Mesendoderm (in vitro differentiated cells): ENCODE results near the gene TEAD4.

Experiments
- DNase-seq: peaks from one replicate; pipeline ENCODE4 v3.0.0; 2013
- H2AK5ac ChIP-seq: 2 replicates; pipeline ENCODE4 v1.6.1; 2013; ENCODE audit warnings: low read length, inconsistent platforms
- H2BK120ac ChIP-seq: 2 replicates; pipeline ENCODE4 v1.6.1; 2013; ENCODE audit warnings: low read depth, mild to moderate bottlenecking, low read length, moderate library complexity, mixed read lengths
- H2BK15ac ChIP-seq: replicated peaks from 2 replicates; pipeline ENCODE4 v1.6.1; 2013; ENCODE audit warnings: low read depth, mild to moderate bottlenecking, moderate library complexity
- H2BK5ac ChIP-seq: 2 replicates; pipeline ENCODE4 v1.6.1; 2013; ENCODE audit warnings: low read length, inconsistent platforms
- H3K18ac ChIP-seq: 2 replicates; pipeline ENCODE4 v1.6.1; 2013; ENCODE audit warnings: mild to moderate bottlenecking, low read length, mixed read lengths
- H3K23ac ChIP-seq: one replicate; pipeline ENCODE4 v1.6.1; 2013; ENCODE audit warnings: low read length
- H3K27ac ChIP-seq: 2 replicates; pipeline ENCODE4 v1.5.1; 2013; ENCODE audit warnings: low read depth, mild to moderate bottlenecking, inconsistent platforms, low read length, moderate library complexity
- H3K27me3 ChIP-seq: 2 replicates; pipeline ENCODE4 v1.6.1; 2013; ENCODE audit warnings: low read length, control low read depth, mild to moderate bottlenecking, inconsistent platforms; ENCODE audit not compliant: insufficient read depth, poor library complexity
- H3K36me3 ChIP-seq: 2 replicates; pipeline ENCODE4 v1.6.1; 2013; ENCODE audit warnings: low read length, inconsistent platforms; ENCODE audit not compliant: control insufficient read depth, insufficient read depth
- H3K4ac ChIP-seq: one replicate; pipeline ENCODE4 v1.6.1; 2013; ENCODE audit warnings: low read depth, mild to moderate bottlenecking, low read length, moderate library complexity
- H3K4me1 ChIP-seq: 2 replicates; pipeline ENCODE4 v1.6.1; 2013; ENCODE audit warnings: low read depth, low read length, inconsistent platforms; ENCODE audit not compliant: control insufficient read depth
- H3K4me2 ChIP-seq: 2 replicates; pipeline ENCODE4 v1.6.1; 2013; ENCODE audit warnings: low read length
- H3K4me3 ChIP-seq: 2 replicates; pipeline ENCODE4 v1.5.1; 2013; ENCODE audit warnings: mild to moderate bottlenecking, low read length
- H3K56ac ChIP-seq: one replicate; pipeline ENCODE4 v1.6.1; 2013; ENCODE audit warnings: low read length
- H3K79me1 ChIP-seq: 2 replicates; pipeline ENCODE4 v1.6.1; 2013; ENCODE audit warnings: low read length, inconsistent platforms
- H3K79me2 ChIP-seq: 2 replicates; pipeline ENCODE4 v1.6.1; 2013; ENCODE audit warnings: mild to moderate bottlenecking, low read length; ENCODE audit not compliant: control insufficient read depth, insufficient read depth
- H3K9ac ChIP-seq: 2 replicates; pipeline ENCODE4 v1.6.1; 2013; ENCODE audit warnings: low read length, inconsistent platforms
- H4K5ac ChIP-seq: one replicate; pipeline ENCODE4 v1.6.1; 2013; ENCODE audit warnings: low read length
- H4K8ac ChIP-seq: one replicate; pipeline ENCODE4 v1.6.1; 2013; ENCODE audit warnings: low read depth, mild to moderate bottlenecking, control low read depth, low read length, moderate library complexity
- WGBS: extraction: QIAGEN DNeasy Blood & Tissue Kit; methylation state at CpG from one replicate; pipeline ENCODE4 v1.1.7; 2013; ENCODE audit warnings: low lambda C conversion rate, missing lambda C conversion rate; ENCODE audit not compliant: insufficient coverage; ENCODE audit errors: extremely low coverage; 5-methylcytosine and 5-hydroxymethylcytosine counted together

Gene TEAD4

DNA sequence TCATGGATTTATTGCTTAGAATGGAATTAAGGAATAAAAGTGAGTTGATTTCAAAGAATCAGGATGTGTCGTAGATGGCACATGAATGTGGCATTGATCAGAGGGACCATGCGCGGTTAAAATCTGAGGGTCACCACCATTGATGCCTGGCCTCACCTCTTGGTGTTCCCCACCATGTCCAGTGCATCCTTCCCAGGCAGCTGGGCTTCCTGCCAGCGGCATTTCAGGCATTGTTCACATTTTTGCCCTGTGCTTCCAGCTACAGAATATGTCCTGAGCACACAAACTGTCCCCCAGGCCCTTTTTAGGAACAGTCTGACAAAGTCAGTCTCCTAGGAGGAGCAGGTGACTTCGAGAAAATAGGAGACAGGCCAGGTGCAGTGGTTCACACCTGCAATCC lies 76.0 kb downstream of the TEAD4 start:
- no peak overlapping the region for H3K4me2 ChIP-seq
- H3K23ac ChIP-seq, result no peak overlapping the region
- H2AK5ac ChIP-seq, result no peak overlapping the region
- H2BK5ac ChIP-seq, result no peak overlapping the region
- no peaks in the 10 kb centered on the region for H3K79me2 ChIP-seq
- H3K18ac ChIP-seq, result no peak overlapping the region
- no peaks in the 10 kb centered on the region for H3K4me1 ChIP-seq
- H3K9ac ChIP-seq, result no peak overlapping the region
- WGBS, result 100% methylated on average over 1 of the region's 5 CpGs
- H3K79me1 ChIP-seq, result peaks cover 2% of the 10 kb centered on the region
- no peak overlapping the region for H4K8ac ChIP-seq
- H3K4me3 ChIP-seq, result no peak overlapping the region
- H3K56ac ChIP-seq, result no peak overlapping the region
- peaks cover 12% of the 10 kb centered on the region for H3K36me3 ChIP-seq
- H3K27ac ChIP-seq, result no peak overlapping the region
- no peak overlapping the region for H4K5ac ChIP-seq
- H3K4ac ChIP-seq, result no peak overlapping the region
- H3K27me3 ChIP-seq, result no peaks in the 10 kb centered on the region
- no peak for DNase-seq
- no peak overlapping the region for H2BK120ac ChIP-seq
- H2BK15ac ChIP-seq, result no peak overlapping the region

DNA sequence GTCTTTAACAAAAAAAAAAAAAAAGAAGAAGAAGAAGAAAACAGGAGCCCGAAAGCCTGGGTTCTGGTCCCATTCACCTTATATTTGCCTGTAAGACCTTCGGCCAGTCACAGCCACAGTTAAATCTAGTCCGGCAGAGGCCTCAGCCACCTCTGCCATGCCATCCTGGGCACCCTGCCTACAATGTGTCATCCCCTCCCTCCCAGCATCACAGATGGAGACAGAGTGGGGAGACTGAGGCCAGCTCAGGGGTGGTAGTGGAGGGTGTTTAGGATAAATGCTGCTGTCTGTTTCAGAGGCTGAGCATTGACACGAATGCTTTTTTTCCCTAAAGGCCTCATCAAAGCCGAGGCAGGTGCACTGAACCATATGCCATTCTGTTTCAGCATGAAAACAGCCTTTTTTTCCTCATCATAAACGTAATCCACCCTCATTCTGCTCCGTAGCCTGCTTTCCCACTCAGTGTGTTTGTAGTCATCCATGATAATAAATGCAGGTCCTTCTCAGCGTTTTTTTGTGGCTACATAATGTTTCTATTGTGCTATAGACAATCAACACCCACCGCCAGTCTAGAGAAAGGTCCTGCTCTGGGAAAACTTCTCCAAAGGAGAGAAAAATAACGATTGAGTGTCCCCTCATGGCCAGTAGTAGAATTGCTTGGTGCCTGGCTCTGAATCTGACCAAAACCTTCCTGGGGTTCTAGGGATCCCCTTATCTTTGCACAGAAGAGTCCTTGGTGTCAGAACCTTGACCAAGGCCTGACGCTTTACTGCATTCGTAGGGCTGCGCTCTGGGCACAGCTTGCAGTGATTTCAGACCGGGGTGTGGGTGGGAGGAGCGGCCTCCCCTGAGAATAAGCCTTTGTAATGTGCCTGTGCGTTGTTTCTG lies 76.9 kb downstream of the TEAD4 start:
- no peak overlapping the region for H4K8ac ChIP-seq
- WGBS, result no CpG with 5 or more reads among the region's 16 CpGs
- peaks cover 10% of the 10 kb centered on the region for H3K36me3 ChIP-seq
- H3K18ac ChIP-seq, result no peak overlapping the region
- no peak overlapping the region for H2AK5ac ChIP-seq
- no peak overlapping the region for H4K5ac ChIP-seq
- H3K27ac ChIP-seq, result no peak overlapping the region
- no peak overlapping the region for H3K4me3 ChIP-seq
- H3K23ac ChIP-seq, result no peak overlapping the region
- H2BK5ac ChIP-seq, result no peak overlapping the region
- H3K9ac ChIP-seq, result no peak overlapping the region
- no peak overlapping the region for H2BK120ac ChIP-seq
- no peak overlapping the region for H3K4ac ChIP-seq
- H2BK15ac ChIP-seq, result no peak overlapping the region
- no peaks in the 10 kb centered on the region for H3K79me2 ChIP-seq
- H3K56ac ChIP-seq, result no peak overlapping the region
- H3K79me1 ChIP-seq, result peaks cover 2% of the 10 kb centered on the region
- H3K27me3 ChIP-seq, result no peaks in the 10 kb centered on the region
- H3K4me1 ChIP-seq, result no peaks in the 10 kb centered on the region
- no peak for DNase-seq
- H3K4me2 ChIP-seq, result no peak overlapping the region

DNA sequence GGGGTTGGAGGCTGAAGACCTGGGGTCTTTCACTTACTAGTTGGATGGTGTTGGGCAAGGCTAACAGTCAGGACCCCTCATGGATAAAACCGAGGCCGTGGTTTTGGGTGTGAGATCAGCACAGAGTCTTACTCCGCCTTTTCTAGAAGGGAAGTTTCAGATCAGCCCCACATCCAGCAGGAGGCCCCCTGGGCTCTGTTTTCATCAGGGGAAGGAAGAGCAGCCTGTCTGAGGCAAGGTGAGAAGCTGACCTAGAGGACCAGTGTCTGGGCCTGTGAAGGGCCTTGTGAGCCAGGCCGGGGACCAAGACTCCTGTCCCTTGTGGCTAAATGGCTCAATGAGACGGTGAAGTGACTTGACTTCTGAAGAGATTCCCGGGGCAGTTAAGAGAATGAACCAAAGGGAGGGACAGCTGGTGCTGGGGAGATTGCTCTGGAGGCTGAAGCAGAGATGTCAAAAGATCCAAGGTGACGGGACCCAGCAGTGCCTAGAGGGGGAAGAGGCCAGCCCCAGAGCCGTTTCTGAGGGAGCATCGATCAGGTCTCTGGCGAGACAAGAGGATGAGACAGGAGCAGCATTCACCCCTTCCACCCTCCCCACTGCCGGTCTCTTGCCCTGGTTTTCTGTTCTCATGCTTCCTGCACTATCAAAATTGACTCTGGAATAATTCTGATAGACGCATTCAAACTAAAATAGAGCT lies 77.9 kb downstream of the TEAD4 start:
- H3K4me3 ChIP-seq, result no peak overlapping the region
- H2AK5ac ChIP-seq, result no peak overlapping the region
- H3K4me2 ChIP-seq, result no peak overlapping the region
- no peak overlapping the region for H3K23ac ChIP-seq
- DNase-seq, result no peak
- H2BK15ac ChIP-seq, result no peak overlapping the region
- no peak overlapping the region for H3K9ac ChIP-seq
- H3K4ac ChIP-seq, result no peak overlapping the region
- no peak overlapping the region for H3K27ac ChIP-seq
- H3K27me3 ChIP-seq, result no peaks in the 10 kb centered on the region
- H3K36me3 ChIP-seq, result peaks cover 6% of the 10 kb centered on the region
- H2BK120ac ChIP-seq, result no peak overlapping the region
- no peak overlapping the region for H4K5ac ChIP-seq
- no peak overlapping the region for H2BK5ac ChIP-seq
- no CpG with 5 or more reads among the region's 12 CpGs for WGBS
- H3K18ac ChIP-seq, result no peak overlapping the region
- no peak overlapping the region for H4K8ac ChIP-seq
- H3K79me1 ChIP-seq, result peaks cover 2% of the 10 kb centered on the region
- no peak overlapping the region for H3K56ac ChIP-seq
- H3K4me1 ChIP-seq, result no peaks in the 10 kb centered on the region
- no peaks in the 10 kb centered on the region for H3K79me2 ChIP-seq

DNA sequence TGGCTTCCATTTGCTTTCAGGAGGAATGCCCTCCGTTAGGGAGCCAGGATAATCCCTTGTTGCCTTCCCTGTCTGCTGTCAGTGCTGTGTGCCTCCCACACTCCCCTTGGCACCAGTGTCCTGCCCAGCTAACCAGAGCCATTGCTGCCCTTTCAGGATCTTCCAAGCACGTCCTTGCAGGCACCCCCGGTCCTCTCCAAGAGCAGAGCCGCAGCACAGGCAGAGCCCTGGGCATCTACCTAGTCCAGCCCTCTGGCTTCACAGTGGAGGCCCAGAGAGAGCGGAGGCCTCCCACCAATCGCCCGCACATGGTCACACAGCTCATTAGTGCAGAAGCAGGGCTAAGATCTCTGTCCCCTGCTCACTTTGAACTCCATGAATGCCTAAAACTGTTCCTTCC lies 79.0 kb downstream of the TEAD4 start:
- Histone ChIP-seq H3K23ac (no peak overlapping the region), H3K18ac (no peak overlapping the region), H3K4ac (no peak overlapping the region), H3K4me2 (no peak overlapping the region), H3K27me3 (no peaks in the 10 kb centered on the region), H3K27ac (no peak overlapping the region), H3K56ac (no peak overlapping the region), H3K79me2 (no peaks in the 10 kb centered on the region), H3K36me3 (peaks cover 7% of the 10 kb centered on the region), H2BK15ac (no peak overlapping the region), H3K4me1 (no peaks in the 10 kb centered on the region), H4K8ac (no peak overlapping the region), H2AK5ac (no peak overlapping the region), H2BK5ac (no peak overlapping the region), H3K9ac (no peak overlapping the region), H3K4me3 (no peak overlapping the region), H3K79me1 (peaks cover 2% of the 10 kb centered on the region), H4K5ac (no peak overlapping the region), H2BK120ac (no peak overlapping the region)
- DNase-seq, result no peak
- WGBS, result no CpG with 5 or more reads among the region's 7 CpGs

DNA sequence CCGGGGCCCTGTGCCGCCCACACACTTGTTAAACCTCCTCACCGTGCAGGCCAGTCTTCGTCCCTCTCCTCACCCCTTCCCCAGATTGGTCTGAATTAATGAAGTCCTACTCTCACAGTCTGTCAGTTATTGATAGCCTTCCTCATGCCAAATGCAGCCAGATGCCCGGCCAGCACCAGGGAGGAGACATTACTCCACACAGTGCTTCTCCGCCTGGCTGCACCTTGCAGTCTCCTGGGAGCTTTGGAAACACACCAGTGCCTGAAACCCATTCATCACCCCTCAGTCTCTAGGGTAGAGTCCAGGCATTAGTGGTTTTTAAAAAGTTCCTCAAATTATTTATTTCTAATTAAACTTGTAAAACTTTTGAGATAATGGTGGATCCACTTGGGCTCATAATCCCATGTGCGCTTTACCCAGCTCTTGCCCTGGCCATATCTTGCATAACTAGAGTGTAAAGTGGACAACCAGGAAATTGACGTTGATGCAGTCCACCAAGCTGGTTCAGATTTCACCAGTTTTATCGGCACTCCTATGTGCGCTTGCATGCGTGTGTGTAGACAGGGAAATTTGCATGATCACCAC lies 79.8 kb downstream of the TEAD4 start:
- no peak overlapping the region for H4K8ac ChIP-seq
- H3K18ac ChIP-seq, result no peak overlapping the region
- H3K56ac ChIP-seq, result no peak overlapping the region
- H3K4me1 ChIP-seq, result no peaks in the 10 kb centered on the region
- peaks cover 2% of the 10 kb centered on the region for H3K79me1 ChIP-seq
- H3K4ac ChIP-seq, result no peak overlapping the region
- H3K27me3 ChIP-seq, result no peaks in the 10 kb centered on the region
- WGBS, result no CpG with 5 or more reads among the region's 11 CpGs
- no peak overlapping the region for H3K27ac ChIP-seq
- H2AK5ac ChIP-seq, result no peak overlapping the region
- DNase-seq, result no peak
- no peak overlapping the region for H3K23ac ChIP-seq
- H3K4me2 ChIP-seq, result no peak overlapping the region
- H4K5ac ChIP-seq, result no peak overlapping the region
- no peak overlapping the region for H2BK15ac ChIP-seq
- H3K9ac ChIP-seq, result no peak overlapping the region
- H3K79me2 ChIP-seq, result no peaks in the 10 kb centered on the region
- peaks cover 7% of the 10 kb centered on the region for H3K36me3 ChIP-seq
- H2BK120ac ChIP-seq, result no peak overlapping the region
- H2BK5ac ChIP-seq, result no peak overlapping the region
- H3K4me3 ChIP-seq, result no peak overlapping the region
